GM21367 (cell line): ENCODE data around the gene NOP56.

ENCODE experiments used
- ATAC-seq: cut with Tn5 transposase; IDR thresholded peaks from one replicate; pipeline ENCODE4 v1.9.1; 2021; ENCODE audit not compliant: unreplicated experiment

Gene NOP56

GRCh38 chr20:2651772-2652723 lies at the start of gene NOP56:
NOP56 (plus strand) TSS chr20:2652632; CDS start chr20:2652661, 29 bp downstream.
- peak; percentile 78 for ATAC-seq

GRCh38 chr20:2602746-2603145 lies 49.7 kb upstream of the NOP56 start:
- ATAC-seq: no peak

- no peak for ATAC-seq
These were observed 48.5 kb upstream of the NOP56 start for GRCh38 chr20:2603816-2604505.

GRCh38 chr20:2604506-2604835 lies 48.0 kb upstream of the NOP56 start:
- no peak for ATAC-seq

- no peak for ATAC-seq
These were observed 45.9 kb upstream of the NOP56 start for GRCh38 chr20:2606507-2607006.

- ATAC-seq: no peak
These were observed 42.1 kb upstream of the NOP56 start for GRCh38 chr20:2610326-2610725.

- no peak for ATAC-seq
These were observed 41.3 kb upstream of the NOP56 start for GRCh38 chr20:2610941-2611720.

GRCh38 chr20:2612073-2612472 lies 40.4 kb upstream of the NOP56 start:
- ATAC-seq: no peak

- no peak for ATAC-seq
These were observed 35.8 kb upstream of the NOP56 start for GRCh38 chr20:2616634-2617033.

- no peak for ATAC-seq
These were observed 35.2 kb upstream of the NOP56 start for GRCh38 chr20:2617099-2617714.

GRCh38 chr20:2618815-2619214 lies 33.6 kb upstream of the NOP56 start:
- no peak for ATAC-seq

GRCh38 chr20:2619337-2619736 lies 33.1 kb upstream of the NOP56 start:
- no peak for ATAC-seq

GRCh38 chr20:2619961-2620595 lies 32.4 kb upstream of the NOP56 start:
- ATAC-seq: no peak

GRCh38 chr20:2624190-2624589 lies 28.2 kb upstream of the NOP56 start:
- no peak for ATAC-seq

- ATAC-seq: no peak
These were observed 27.4 kb upstream of the NOP56 start for GRCh38 chr20:2625062-2625461.

GRCh38 chr20:2626853-2627541 lies 25.4 kb upstream of the NOP56 start:
- ATAC-seq: no peak

- ATAC-seq: no peak
These were observed 21.2 kb upstream of the NOP56 start for GRCh38 chr20:2631228-2631627.

GRCh38 chr20:2633381-2633780 lies 19.1 kb upstream of the NOP56 start:
- ATAC-seq: no peak

- ATAC-seq: no peak
These were observed 15.2 kb upstream of the NOP56 start for GRCh38 chr20:2637246-2637645.

- ATAC-seq: no peak
These were observed 12.2 kb upstream of the NOP56 start for GRCh38 chr20:2640260-2640659.
